ENCODE results near the gene IGFBP2.
A peak's percentile ranks its signal among the peaks of the same experiment; 100 is the strongest.

Gene IGFBP2

DNA sequence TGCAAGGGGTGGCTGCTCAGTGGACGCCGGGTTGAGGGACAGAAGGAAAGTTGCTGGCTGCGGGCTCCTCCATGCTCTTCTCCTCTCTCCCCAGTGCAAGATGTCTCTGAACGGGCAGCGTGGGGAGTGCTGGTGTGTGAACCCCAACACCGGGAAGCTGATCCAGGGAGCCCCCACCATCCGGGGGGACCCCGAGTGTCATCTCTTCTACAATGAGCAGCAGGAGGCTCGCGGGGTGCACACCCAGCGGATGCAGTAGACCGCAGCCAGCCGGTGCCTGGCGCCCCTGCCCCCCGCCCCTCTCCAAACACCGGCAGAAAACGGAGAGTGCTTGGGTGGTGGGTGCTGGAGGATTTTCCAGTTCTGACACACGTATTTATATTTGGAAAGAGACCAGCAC is 30.6 kb downstream of the IGFBP2 start:
- no peak overlapping the region for H3K4me3 ChIP-seq (ENCODE audit: low read depth, low read length)
- no peak overlapping the region for H3K27ac ChIP-seq
- H3K27me3 ChIP-seq (ENCODE audit: insufficient read depth, low read depth, severe bottlenecking): no peaks in the 10 kb centered on the region
- no peaks in the 10 kb centered on the region for H3K36me3 ChIP-seq
- H3K9me3 ChIP-seq (ENCODE audit: severe bottlenecking): no peaks in the 10 kb centered on the region
- no peak for DNase-seq
- TF ChIP-seq, protein P1, sequence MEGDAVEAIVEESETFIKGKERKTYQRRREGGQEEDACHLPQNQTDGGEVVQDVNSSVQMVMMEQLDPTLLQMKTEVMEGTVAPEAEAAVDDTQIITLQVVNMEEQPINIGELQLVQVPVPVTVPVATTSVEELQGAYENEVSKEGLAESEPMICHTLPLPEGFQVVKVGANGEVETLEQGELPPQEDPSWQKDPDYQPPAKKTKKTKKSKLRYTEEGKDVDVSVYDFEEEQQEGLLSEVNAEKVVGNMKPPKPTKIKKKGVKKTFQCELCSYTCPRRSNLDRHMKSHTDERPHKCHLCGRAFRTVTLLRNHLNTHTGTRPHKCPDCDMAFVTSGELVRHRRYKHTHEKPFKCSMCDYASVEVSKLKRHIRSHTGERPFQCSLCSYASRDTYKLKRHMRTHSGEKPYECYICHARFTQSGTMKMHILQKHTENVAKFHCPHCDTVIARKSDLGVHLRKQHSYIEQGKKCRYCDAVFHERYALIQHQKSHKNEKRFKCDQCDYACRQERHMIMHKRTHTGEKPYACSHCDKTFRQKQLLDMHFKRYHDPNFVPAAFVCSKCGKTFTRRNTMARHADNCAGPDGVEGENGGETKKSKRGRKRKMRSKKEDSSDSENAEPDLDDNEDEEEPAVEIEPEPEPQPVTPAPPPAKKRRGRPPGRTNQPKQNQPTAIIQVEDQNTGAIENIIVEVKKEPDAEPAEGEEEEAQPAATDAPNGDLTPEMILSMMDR (IDR thresholded peaks at IDR 0.05; ENCODE audit: low read depth, low read length): no peak

DNA sequence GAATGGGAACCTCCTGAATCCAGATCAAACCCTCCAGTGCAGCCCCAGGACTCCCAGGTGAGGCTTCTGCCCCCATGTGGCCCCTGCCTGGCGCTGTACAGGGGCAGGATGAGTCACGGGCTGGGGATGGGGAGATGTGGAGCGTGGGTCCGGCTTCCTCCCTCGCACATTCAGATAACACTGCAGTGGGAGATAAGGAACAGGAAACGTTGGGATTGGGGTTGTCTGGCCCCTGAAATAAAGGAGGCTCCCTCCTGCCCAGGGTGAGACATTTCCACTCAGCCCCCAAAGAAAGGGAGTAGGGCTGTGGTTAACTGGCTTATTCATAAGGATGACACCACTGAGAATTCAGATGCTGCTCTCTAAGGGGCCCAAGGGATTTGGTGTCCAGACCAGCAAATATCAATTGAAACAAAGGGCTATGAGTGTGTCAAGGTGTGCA is 31.4 kb downstream of the IGFBP2 start:
- no peaks in the 10 kb centered on the region for H3K27me3 ChIP-seq (ENCODE audit: insufficient read depth, low read depth, severe bottlenecking)
- DNase-seq: peak; percentile 44
- TF ChIP-seq, protein P1 (IDR thresholded peaks at IDR 0.05; ENCODE audit: low read depth, low read length): peak; percentile 64
- H3K9me3 ChIP-seq (ENCODE audit: severe bottlenecking): no peaks in the 10 kb centered on the region
- no peak overlapping the region for H3K4me3 ChIP-seq (ENCODE audit: low read depth, low read length)
- no peaks in the 10 kb centered on the region for H3K36me3 ChIP-seq
- no peak overlapping the region for H3K27ac ChIP-seq

DNA sequence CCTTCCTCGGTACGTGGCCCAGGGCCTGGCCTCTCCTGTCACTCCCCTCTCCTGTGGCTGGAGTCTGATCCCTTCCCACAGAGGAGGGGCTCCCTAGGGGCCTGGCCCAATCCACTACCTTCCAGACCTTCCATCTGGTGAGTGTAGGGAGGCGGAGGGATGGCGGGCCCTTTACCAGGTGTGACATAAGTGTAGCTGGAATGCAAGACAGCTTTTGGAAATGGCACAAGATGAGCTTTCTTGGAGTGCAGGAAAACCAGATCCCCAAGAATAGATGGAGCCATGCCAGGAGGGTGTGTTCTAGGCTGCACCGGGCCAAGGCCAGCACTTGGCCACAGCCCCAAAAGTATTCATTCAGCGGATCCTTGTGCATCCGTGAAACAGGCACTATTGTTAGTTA is 32.0 kb downstream of the IGFBP2 start:
- Histone ChIP-seq H3K4me3 (ENCODE audit: low read depth, low read length) (no peak overlapping the region), H3K36me3 (no peaks in the 10 kb centered on the region), H3K27ac (no peak overlapping the region), H3K9me3 (ENCODE audit: severe bottlenecking) (no peaks in the 10 kb centered on the region), H3K27me3 (ENCODE audit: insufficient read depth, low read depth, severe bottlenecking) (no peaks in the 10 kb centered on the region)
- TF ChIP-seq, protein P1 (IDR thresholded peaks at IDR 0.05; ENCODE audit: low read depth, low read length): no peak
- DNase-seq: peak; percentile 49

DNA sequence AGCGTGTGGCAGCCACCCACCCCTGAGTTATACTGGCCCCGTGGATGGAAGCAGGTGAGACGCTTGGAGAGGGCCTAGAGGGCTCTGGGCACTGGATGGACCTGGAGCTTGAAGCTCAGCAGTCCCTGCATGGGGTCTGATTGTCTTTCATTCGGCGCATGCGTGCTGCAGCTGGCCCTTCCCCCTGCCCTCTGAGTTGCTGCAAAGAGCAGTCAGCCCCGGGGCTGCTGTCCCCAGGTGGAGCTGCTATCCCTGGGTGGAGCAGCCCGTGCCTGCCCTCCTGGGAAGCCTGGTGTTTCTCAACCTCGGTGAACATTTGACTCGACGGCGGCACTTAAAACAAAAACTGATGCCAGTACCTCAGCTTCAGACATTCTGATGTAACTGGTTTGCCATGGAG is 32.5 kb downstream of the IGFBP2 start:
- no peak for DNase-seq
- no peaks in the 10 kb centered on the region for H3K36me3 ChIP-seq
- no peaks in the 10 kb centered on the region for H3K9me3 ChIP-seq (ENCODE audit: severe bottlenecking)
- TF ChIP-seq, protein P1 (IDR thresholded peaks at IDR 0.05; ENCODE audit: low read depth, low read length): no peak
- no peaks in the 10 kb centered on the region for H3K27me3 ChIP-seq (ENCODE audit: insufficient read depth, low read depth, severe bottlenecking)
- H3K27ac ChIP-seq: no peak overlapping the region
- no peak overlapping the region for H3K4me3 ChIP-seq (ENCODE audit: low read depth, low read length)

DNA sequence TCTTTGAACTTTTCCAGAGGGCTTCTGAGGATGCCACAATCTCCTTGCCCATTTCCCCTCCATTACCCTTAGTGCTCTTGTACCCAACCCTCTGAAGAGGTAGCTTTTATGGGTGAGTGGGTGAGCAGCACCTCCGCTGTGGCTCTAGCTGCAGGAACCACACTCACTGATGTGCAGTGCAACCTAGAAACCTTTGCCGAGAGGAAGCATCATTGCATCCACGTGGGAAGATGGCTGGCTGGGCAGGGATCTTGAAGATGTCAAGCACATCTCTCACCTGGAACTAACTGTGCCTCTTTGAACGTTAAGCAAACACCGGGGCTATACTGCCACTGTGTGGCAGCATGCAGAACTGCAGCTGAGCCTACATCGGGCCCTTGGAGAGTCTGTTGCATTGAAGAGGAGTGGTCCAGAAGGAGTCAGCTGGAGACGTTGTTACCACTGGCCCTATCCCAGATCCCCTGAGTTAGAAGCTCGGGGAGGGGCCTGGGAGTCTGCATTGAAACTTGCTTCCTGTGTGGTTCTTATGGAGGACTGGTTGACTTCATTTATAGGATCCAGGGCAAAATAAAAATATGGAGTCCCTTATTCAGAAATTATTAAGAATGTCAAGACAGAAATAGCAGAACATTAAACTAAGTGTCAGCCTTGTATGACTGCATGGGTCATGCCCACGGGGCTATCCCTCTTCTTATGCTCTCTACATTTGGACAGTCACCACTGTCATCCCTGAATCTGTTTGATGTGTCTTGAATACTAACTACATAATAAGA is 33.4 kb downstream of the IGFBP2 start:
- H3K27ac ChIP-seq: no peak overlapping the region
- H3K4me3 ChIP-seq (ENCODE audit: low read depth, low read length): no peak overlapping the region
- no peaks in the 10 kb centered on the region for H3K27me3 ChIP-seq (ENCODE audit: insufficient read depth, low read depth, severe bottlenecking)
- no peaks in the 10 kb centered on the region for H3K36me3 ChIP-seq
- TF ChIP-seq, protein P1 (IDR thresholded peaks at IDR 0.05; ENCODE audit: low read depth, low read length): peak; percentile 98
- peak; percentile 72 for DNase-seq
- no peaks in the 10 kb centered on the region for H3K9me3 ChIP-seq (ENCODE audit: severe bottlenecking)

All from WERI-Rb-1 (cell line).